Heart left ventricle (tissue), 16 donors: ENCODE measurements around the gene CMTM5. TPM values are rescaled to one million over a fixed set of nuclear protein-coding genes. Genes with fewer than 3 reads are reported as not detected.
A peak's percentile ranks its signal among the peaks of the same experiment; 100 is the strongest.

Experiments
- ATAC-seq, 4 donors: fragments of 200-7000 bp; cut with Tn5 transposase; one replicate each; pipeline ENCODE4 v1.9.1; 2020 to 2022; ENCODE audit warnings: moderate library complexity in 4 of 4, mild to moderate bottlenecking in 3 of 4, moderate number of reproducible peaks in 1 of 4
- DNase-seq, 5 donors: peaks; one replicate each; pipeline ENCODE4 v3.0.0-alpha.2; 2020
- H3K27ac ChIP-seq, 12 donors: fragments of 200-600 bp; sonication (generic) in 4 of 12; one replicate each; pipeline versions ENCODE4 v1.5.0 to v1.8.0; 2016 to 2022; ENCODE audit warnings: mild to moderate bottlenecking in 2 of 12
- H3K27me3 ChIP-seq, 9 donors: fragments of 200-600 bp; sonication (generic) in 2 of 9; one replicate each; pipeline versions ENCODE4 v1.5.1 to v1.8.0; 2016 to 2022; ENCODE audit warnings: mild to moderate bottlenecking in 3 of 9
- H3K36me3 ChIP-seq, 9 donors: fragments of 200-600 bp; sonication (generic) in 2 of 9; one replicate each; pipeline versions ENCODE4 v1.5.0 to v1.8.0; 2018 to 2022; ENCODE audit warnings: mild to moderate bottlenecking in 2 of 9
- H3K4me1 ChIP-seq, 12 donors: fragments of 200-600 bp; sonication (generic) in 4 of 12; one replicate each; pipeline versions ENCODE4 v1.5.0 to v1.8.0; 2016 to 2022; ENCODE audit warnings: mild to moderate bottlenecking in 3 of 12
- H3K4me3 ChIP-seq, 12 donors: fragments of 200-600 bp; sonication (generic) in 4 of 12; one replicate each; pipeline versions ENCODE4 v1.5.0 to v1.8.0; 2017 to 2022; ENCODE audit warnings: mild to moderate bottlenecking in 9 of 12, moderate library complexity in 4 of 12
- H3K9me3 ChIP-seq, 12 donors: fragments of 200-600 bp; sonication (generic) in 4 of 12; one replicate each; pipeline versions ENCODE4 v1.5.0 to v1.8.0; 2016 to 2022; ENCODE audit warnings: mild to moderate bottlenecking in 1 of 12
- CTCF ChIP-seq, 12 donors: fragments of 200-600 bp; sonication (generic) in 4 of 12; IDR thresholded peaks; one replicate each; pipeline versions ENCODE4 v1.5.0 to v1.8.0; 2018 to 2022; ENCODE audit warnings: antibody characterized with exemption in 12 of 12, mild to moderate bottlenecking in 5 of 12
- POLR2A ChIP-seq, 2 donors: fragments of 450-650 bp; IDR thresholded peaks; one replicate each; pipeline ENCODE4 v1.6.1; 2017; ENCODE audit warnings: antibody characterized with exemption in 2 of 2, mild to moderate bottlenecking in 2 of 2, moderate library complexity in 2 of 2
- WGBS, 4 donors: extraction: QIAGEN DNeasy Blood & Tissue Kit in 2 of 4; methylation state at CpG; one replicate each; pipeline versions ENCODE4 v1.1.5 to v1.1.7; 2013 to 2018; 5-methylcytosine and 5-hydroxymethylcytosine counted together
- intact Hi-C, 10 donors: fragments of 100-400 bp; cut with DNase I; formaldehyde crosslinking; loops; one replicate each; pipeline versions ENCODE4 v1.11.1 to v1.14.2; 2022
- polyA plus RNA-seq, 2 donors: library from polyadenylated mRNA; stranded (reverse); fragments of 200-250 nt; gene quantifications; one replicate each; pipeline ENCODE4 v1.2.3, GENCODE V29; 2013
- total RNA-seq, 9 donors: library from RNA; depleted of rRNA in 2 of 9; stranded (reverse); fragments of >200 nt in 2 of 9; fragmentation: NEBNext Ultra II Directional in 3 of 9; extraction: Animal tissue kit (Norgen Biotek cat#: 25700) in 3 of 9; gene quantifications; one replicate each; pipeline versions ENCODE4 v1.1.0 to v1.2.4, GENCODE V29; 2016 to 2023
- donor health status: ischemic (EF 13 %, LVEDD 7.1; RV severe dilation, severe dysfunction).
- donor health status: healthy with polysubstance abuse.
- donor health status: DM: no; HTN: yes; CAD: no.
- donor health status: DM: no; HTN: no; CAD: no.
- donor health status: ischemic (EF 25% LVEDD 6.9; RV normal size, moderate dysfunction).
- donor health status: ischemic (EF 25% LVEDD 5.7; RV mildly dilated, moderate dysfunction).
- donor health status: healthy.
- donor health status: DM: yes; HTN: yes; CAD: no.
- donor health status: ischemic (EF 35%, LVEDD 5.7; RV mildly dilated, moderate dysfunction).
- donor health status: nonischemic (EF 11% LVEDD 7.7; RV severe dilation, severe dysfunction).
- donor health status: DM: yes; HTN: yes; CAD: no.
- donor health status: PGD.
- donor health status: ischemic (EF 29% LVEDD 5.4; RV normal size, mild dysfunction).
- donor health status: nonischemic (EF 23%, LVEDD 6.1; RV moderate dilation, normal function).

CMTM5 gene
- total and polyA plus RNA-seq, 11 donors = 0.32 to 1.8 (median 0.75) TPM; not detected in 4

- ATAC-seq = peak; percentile 39 to 53 (median 46)
- Histone ChIP-seq H3K4me1 (peaks cover 0 to 44% (median 3%) of the 10 kb centered on the region in 12 donors), H3K36me3 (peaks cover 0 to 50% (median 15%) of the 10 kb centered on the region in 9 donors), H3K27me3 (peaks cover 0 to 10% (median 0%) of the 10 kb centered on the region in 9 donors), H3K9me3 (no peaks in the 10 kb centered on the region), H3K27ac (peak overlapping the region; percentile 46 to 91 (median 73)), H3K4me3 (no peak overlapping the region)
- TF ChIP-seq CTCF (IDR thresholded peaks at IDR 0.05) (no peak), POLR2A (IDR thresholded peaks at IDR 0.05) (no peak)
- intact Hi-C loops = loop anchor here in 3 of 10 donors (2.0 to 5.0 kb wide), 3 partner anchors 33 to 38 kb away; no protein-coding TSS in a partner anchor
- 35 to 54% (median 45%) methylated on average over 2 of the region's 2 CpGs for WGBS, 4 donors
- DNase-seq = peak in 4 of 5 donors; percentile 54 to 79 (median 68)
Observed at GRCh38 chr14:23409475-23409874, 32.6 kb downstream of the CMTM5 start.

GRCh38 chr14:23409966-23410635 lies 33.3 kb downstream of the CMTM5 start:
- no peaks in the 10 kb centered on the region for H3K9me3 ChIP-seq
- H3K36me3 ChIP-seq = peaks cover 0 to 50% (median 21%) of the 10 kb centered on the region in 9 donors
- DNase-seq (peak; percentile 65 to 93 (median 81)), ATAC-seq (peak; percentile 50 to 68 (median 56))
- H3K27ac ChIP-seq = peak overlapping the region; percentile 46 to 91 (median 72)
- peaks cover 0 to 10% (median 0%) of the 10 kb centered on the region in 9 donors for H3K27me3 ChIP-seq
- peaks cover 0 to 42% (median 3%) of the 10 kb centered on the region in 12 donors for H3K4me1 ChIP-seq
- H3K4me3 ChIP-seq = no peak overlapping the region
- no peak for TF ChIP-seq CTCF (IDR thresholded peaks at IDR 0.05)
- peak in 1 of 2 donors; percentile 29 for TF ChIP-seq POLR2A (IDR thresholded peaks at IDR 0.05)
- intact Hi-C loops = loop anchor here in 3 of 10 donors (2.0 to 5.0 kb wide), 3 partner anchors 32 to 37 kb away; no protein-coding TSS in a partner anchor
- 36 to 48% (median 42%) methylated on average over 14 of the region's 14 CpGs for whole genome bisulfite sequencing, 4 donors

GRCh38 chr14:23411563-23412525 lies 35.0 kb downstream of the CMTM5 start:
- 53 to 68% (median 57%) methylated on average over 13 to 14 of the region's 14 CpGs for WGBS, 4 donors

More at GRCh38 chr14:23411563-23412525, 35.0 kb downstream of the CMTM5 start:
- peak overlapping the region in 11 of 12 donors; percentile 13 to 91 (median 73) for H3K27ac ChIP-seq
- H3K27me3 ChIP-seq = peaks cover 0 to 4% (median 0%) of the 10 kb centered on the region in 9 donors
- DNase-seq (peak in 1 of 5 donors; percentile 54), ATAC-seq (peak in 1 of 4 donors; percentile 2)
- H3K9me3 ChIP-seq = no peaks in the 10 kb centered on the region
- TF ChIP-seq POLR2A (IDR thresholded peaks at IDR 0.05) (peak; percentile 13 to 47), CTCF (IDR thresholded peaks at IDR 0.05) (no peak)
- H3K4me1 ChIP-seq = peaks cover 0 to 29% (median 1%) of the 10 kb centered on the region in 12 donors
- no peak overlapping the region for H3K4me3 ChIP-seq
- peaks cover 0 to 51% (median 34%) of the 10 kb centered on the region in 9 donors for H3K36me3 ChIP-seq
- intact Hi-C loops = no loop called here
